Measurements from ENCODE around the gene PLCB1.

Gene PLCB1

DNA sequence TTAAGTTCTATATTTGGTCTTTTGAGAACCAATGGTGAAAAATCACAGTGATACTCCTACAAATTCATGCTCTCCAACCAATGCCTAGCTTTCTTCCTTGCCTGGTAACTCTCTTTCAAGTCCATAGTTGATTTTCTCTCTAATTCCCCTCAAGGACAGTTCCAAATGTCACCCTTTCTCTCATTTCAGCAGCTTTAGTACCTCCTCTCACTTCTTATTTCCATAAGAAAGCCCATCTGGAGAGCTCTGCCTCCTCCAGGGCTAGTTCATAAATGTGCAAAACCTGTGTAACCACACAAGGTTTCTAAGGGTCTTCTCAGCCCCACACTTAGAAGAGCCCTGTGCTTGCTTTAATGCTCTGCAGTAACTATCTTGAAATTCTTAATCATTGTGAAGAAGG lies 781.4 kb downstream of the PLCB1 start:
- DNase-seq, result no peak

DNA sequence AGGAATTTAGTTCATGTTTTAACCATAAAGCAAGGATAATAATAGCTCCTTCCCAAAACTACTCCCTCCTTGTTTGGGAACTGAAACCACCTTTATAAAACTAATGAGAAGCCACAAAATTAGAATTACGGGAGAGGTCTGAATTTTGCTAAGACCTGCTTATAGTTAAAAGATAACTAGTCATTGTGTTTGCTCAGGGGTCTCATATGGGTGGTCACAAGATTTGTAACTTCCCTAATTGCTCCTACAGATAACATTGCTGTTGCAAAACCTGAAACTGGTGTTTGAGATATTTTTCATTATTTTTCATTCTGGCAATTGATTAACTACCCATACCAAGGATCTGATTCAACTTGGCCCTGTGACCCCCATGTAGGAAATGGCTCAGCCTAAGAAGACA lies 782.4 kb downstream of the PLCB1 start:
- no peak for DNase-seq

DNA sequence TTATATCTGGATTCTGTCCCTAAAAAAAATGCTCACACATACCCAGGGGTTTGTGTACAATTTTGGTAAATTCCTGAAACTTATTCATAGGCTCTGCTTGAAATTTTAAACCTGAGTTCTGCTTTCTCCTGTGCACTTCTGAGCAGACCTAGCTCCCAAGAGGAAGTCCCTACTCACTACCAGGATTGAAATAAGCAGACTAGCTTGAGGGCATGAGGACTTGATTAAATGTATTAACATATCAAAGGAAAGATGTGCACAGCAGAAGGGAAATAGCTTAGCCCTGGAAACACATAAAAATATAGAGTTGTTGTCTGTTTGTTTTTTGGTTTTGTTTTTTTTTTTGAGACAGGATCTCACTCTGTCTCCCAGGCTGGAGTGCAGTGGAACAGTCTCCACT lies 785.0 kb downstream of the PLCB1 start:
- no peak for DNase-seq

DNA sequence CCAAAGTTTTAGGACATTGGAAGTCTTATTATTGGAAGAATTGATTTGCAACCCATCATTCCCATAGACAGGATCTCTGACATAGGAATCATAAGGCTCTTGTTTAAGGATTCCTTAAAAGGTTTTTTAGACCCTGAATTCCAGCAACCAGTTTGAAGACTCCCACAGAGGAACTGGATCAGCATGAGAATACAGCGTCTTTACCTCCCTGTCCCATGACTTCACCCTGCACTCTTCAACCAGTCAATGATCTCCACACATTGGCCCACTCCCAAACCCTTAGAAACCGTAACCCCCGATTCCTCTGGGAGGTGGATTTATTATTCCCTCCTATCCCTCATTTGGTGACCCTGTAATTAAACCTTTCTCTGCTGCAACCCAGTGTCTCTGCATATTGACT lies 786.1 kb downstream of the PLCB1 start:
- no peak for DNase-seq

DNA sequence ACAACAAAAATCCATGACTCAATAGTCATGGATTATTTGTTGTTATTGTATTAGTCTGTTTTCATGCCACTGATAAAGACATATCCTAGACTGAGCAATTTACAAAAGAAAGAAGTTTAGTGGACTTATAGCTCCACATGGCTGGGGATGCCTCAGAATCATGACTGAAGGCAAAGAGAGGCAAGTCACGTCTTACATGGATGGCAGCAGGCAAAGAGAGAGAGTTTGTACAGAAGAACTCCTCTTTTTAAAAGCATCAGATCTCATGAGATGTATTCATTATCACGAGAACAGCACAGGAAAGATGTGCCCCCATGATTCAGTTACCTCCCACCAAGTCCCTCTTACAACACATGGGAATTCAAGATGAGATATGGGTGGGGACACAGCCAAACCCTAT lies 792.5 kb downstream of the PLCB1 start:
- no peak for DNase-seq

DNA sequence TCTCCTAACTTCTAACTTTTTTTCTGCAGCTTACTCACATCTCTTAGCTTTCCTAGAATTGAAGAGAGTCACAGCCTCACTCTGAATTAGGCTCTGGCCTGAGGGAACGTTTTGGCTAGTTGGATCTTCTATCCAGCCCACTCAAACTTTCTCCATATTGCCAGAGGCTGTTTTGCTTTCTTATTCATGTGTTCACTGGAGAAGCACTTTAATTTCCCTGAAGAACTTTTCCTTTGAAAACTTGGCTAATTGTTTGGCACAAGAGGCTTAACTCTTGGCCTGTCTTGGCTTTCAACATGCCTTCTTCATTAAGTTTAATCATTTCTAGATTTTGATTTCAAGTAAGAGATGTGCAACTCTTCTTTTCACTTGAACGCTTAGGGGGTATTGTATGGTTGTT lies 798.7 kb downstream of the PLCB1 start:
- DNase-seq, result no peak

DNA sequence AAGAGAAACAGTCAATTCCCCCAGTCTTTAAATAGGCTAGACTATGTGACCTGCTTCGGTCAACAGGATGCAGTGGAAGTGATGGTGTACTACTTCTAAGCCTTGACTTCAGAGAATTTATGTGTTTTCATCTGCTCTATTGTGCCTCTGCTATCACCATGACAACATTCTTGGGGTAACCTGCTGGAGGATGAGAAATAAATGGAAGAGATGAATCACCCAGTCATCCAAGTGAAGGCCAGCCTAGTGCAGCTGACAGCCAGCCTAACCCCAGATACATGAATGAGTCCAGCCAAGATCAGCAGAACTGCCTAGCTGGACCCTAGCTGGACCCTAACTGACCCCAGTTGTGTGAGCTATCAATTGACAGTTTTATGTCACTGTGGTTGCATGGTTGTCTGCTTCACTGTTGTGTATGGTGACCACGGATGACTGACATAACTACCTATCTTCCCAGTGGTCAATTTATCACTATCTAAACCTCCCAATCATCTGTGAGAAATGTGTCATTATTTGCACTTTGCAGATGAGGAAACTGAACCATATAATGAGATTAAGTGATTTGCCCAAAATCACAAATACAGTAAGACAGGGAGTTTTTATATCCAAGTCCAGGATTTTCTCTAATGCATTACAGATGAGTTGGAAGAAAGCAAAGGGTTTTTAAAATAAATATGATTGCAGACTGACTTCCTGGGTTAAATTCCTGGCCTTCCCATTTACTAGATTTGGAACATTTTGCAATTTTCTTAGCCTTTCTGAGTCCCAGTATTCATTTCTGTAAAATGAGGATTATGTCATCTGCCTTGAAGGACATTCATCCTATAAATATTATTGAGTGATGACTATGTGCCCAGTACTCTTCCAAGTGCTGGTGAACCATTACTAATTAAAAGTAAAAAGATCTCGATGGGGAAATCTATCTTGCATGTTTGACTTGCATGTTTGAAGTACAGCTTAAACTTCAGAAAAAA lies 800.4 kb downstream of the PLCB1 start:
- no peak for DNase-seq

DNA sequence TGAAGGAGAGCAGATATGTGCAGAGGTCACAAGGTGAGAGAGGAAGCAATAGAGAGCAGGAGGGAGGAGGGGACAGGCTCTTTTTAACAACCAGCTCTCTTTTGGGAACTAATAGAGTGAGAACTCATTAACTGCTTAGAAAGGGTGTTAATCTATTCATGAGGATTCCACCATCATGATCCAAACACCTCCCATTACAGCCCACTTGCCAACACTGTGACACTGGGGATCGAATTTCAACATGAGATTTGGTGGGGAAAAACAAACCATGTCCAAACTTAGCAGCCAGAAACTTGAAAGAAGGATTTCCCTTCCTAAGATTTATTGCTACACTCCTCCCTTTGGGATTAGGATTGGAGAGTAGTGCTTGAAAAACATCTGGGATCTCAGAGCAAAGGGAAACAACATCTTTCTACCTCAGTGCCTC lies 801.3 kb downstream of the PLCB1 start:
- no peak for DNase-seq

DNA sequence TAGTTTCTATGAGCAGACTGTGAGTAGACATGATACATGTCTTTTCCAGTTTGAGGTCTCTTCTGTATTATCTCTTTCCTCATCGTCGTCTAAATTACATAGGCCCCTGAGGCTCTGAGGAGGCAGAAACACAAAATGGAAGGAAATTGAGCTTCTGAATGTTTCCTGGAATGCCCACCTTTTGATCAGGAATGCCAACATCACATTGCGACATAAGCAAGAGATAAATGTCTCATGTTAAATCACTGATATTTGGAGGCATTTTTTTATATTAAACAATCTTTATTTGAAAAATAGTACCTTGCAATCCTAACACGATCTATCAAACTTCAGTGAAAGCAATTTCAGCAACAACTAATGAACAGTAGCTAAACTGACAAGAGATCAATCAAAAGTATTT lies 802.3 kb downstream of the PLCB1 start:
- no peak for DNase-seq
